ENCODE results near the gene SUCO. TPM values are rescaled to one million over a fixed set of nuclear protein-coding genes. Genes with fewer than 3 reads are reported as not detected.

SUCO gene
- total and polyA plus RNA-seq, 2 of the 4 experiments (the other 2 are of a cell fraction) = 11.4 to 21.5 TPM

DNA sequence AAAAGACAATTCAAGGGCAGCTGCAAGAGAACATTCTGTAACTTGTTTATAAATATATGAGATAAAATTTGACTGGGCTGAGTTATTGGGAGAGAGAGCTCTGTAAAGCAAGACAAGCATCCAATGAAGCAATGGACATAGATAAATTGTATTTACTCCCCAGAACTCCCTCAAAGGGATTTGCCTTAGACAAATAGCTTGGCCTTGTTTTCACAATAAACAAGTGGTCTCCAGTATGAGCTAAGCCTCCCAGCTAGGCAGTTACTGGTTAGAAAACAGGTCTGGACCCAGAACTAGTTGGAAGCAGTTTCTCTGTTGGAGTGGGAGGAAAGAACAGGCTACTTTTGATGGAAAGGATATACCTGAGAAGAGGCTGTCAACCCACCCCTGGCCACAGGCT is 25.2 kb upstream of the SUCO start:
- DNase-seq = no peak
- Histone ChIP-seq H3K36me3 (ENCODE audit: control insufficient read depth, insufficient read depth, low read length) (no peaks in the 10 kb centered on the region), H3K4me1 (ENCODE audit: control insufficient read depth, insufficient read depth, low read length) (no peaks in the 10 kb centered on the region), H2BK20ac (ENCODE audit: low read depth, low read length) (no peak overlapping the region), H2AFZ (replicated peaks; ENCODE audit: low read length, poor library complexity) (no peak overlapping the region), H2BK15ac (ENCODE audit: low read depth, low read length) (no peak overlapping the region), H3K18ac (ENCODE audit: low read depth, low read length) (no peak overlapping the region), H3K4me2 (ENCODE audit: low read depth, low read length) (no peak overlapping the region), H4K91ac (ENCODE audit: insufficient read depth, low read depth, low read length) (no peak overlapping the region), H4K5ac (ENCODE audit: low read depth, low read length) (no peak overlapping the region), H3K4ac (ENCODE audit: low read depth, low read length) (no peak overlapping the region), H2AK9ac (replicated peaks; ENCODE audit: low read depth, low read length, poor library complexity) (no peak overlapping the region), H2AK5ac (ENCODE audit: low read depth, low read length) (no peak overlapping the region), H3K23ac (ENCODE audit: low read depth, low read length) (no peak overlapping the region), H4K20me1 (ENCODE audit: insufficient read depth, low read length) (no peaks in the 10 kb centered on the region), H3K27me3 (ENCODE audit: control insufficient read depth, insufficient read depth, low read length) (peaks cover 15% of the 10 kb centered on the region), H4K8ac (ENCODE audit: low read depth in 2 of 2, low read length in 2 of 2) (no peak overlapping the region), H3K9me1 (ENCODE audit: insufficient read depth, low read length) (no peaks in the 10 kb centered on the region), H3K79me1 (ENCODE audit: low read depth in 1 of 2, low read length in 2 of 2) (no peaks in the 10 kb centered on the region), H3K14ac (replicated peaks; ENCODE audit: low read depth, low read length) (no peak overlapping the region), H3K9me3 (ENCODE audit: control insufficient read depth, insufficient read depth, low read length) (no peaks in the 10 kb centered on the region), H2BK120ac (ENCODE audit: low read depth, low read length) (no peak overlapping the region), H2BK5ac (ENCODE audit: low read depth, low read length, poor library complexity, severe bottlenecking) (no peak overlapping the region), H3K56ac (ENCODE audit: extremely low read depth, insufficient read depth, low read length) (no peak overlapping the region), H3K9ac (ENCODE audit: low read depth, low read length) (no peak overlapping the region), H3K4me3 (ENCODE audit: insufficient read depth, low read depth, low read length) (no peak overlapping the region), H3K27ac (ENCODE audit: insufficient read depth, low read length) (no peak overlapping the region)
- CTCF ChIA-PET = no interaction called here
- POLR2A ChIA-PET (ENCODE audit: unreplicated experiment) = no interaction called here
- intact Hi-C loops (cut with micrococcal nuclease) = no loop called here
- dilution Hi-C loops (cut with HindIII; ENCODE audit: low sequenced_read_pairs, unreplicated experiment) = no loop called here
- no peak for TF ChIP-seq MAZ (IDR thresholded peaks at IDR 0.05; ENCODE audit: borderline replicate concordance, low read depth, low read length)
- no peak for TF ChIP-seq CHD1 (IDR thresholded peaks at IDR 0.05; ENCODE audit: low read depth, low read length)
- no peak for TF ChIP-seq MAFK (IDR thresholded peaks at IDR 0.05; ENCODE audit: low read depth, low read length)
- TF ChIP-seq NFE2L2 (IDR thresholded peaks at IDR 0.05; ENCODE audit: low read depth, low read length) = no peak
- TF ChIP-seq CEBPB (IDR thresholded peaks at IDR 0.05; ENCODE audit: low read depth, low read length) = no peak
- TF ChIP-seq SMC3 (IDR thresholded peaks at IDR 0.05; ENCODE audit: low read depth, low read length) = no peak
- no peak for TF ChIP-seq MXI1 (IDR thresholded peaks at IDR 0.05; ENCODE audit: borderline replicate concordance, low read depth, low read length)
- no peak for TF ChIP-seq RFX5 (IDR thresholded peaks at IDR 0.05; ENCODE audit: low read depth, low read length)
- TF ChIP-seq, protein P1, sequence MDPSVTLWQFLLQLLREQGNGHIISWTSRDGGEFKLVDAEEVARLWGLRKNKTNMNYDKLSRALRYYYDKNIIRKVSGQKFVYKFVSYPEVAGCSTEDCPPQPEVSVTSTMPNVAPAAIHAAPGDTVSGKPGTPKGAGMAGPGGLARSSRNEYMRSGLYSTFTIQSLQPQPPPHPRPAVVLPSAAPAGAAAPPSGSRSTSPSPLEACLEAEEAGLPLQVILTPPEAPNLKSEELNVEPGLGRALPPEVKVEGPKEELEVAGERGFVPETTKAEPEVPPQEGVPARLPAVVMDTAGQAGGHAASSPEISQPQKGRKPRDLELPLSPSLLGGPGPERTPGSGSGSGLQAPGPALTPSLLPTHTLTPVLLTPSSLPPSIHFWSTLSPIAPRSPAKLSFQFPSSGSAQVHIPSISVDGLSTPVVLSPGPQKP (IDR thresholded peaks at IDR 0.05; ENCODE audit: borderline replicate concordance, low read depth, low read length) = no peak
- no peak for TF ChIP-seq RCOR1 (IDR thresholded peaks at IDR 0.05; ENCODE audit: insufficient replicate concordance, low read length)
- no peak for TF ChIP-seq POLR2A (IDR thresholded peaks at IDR 0.05; ENCODE audit: low read depth, low read length)
- TF ChIP-seq, protein P2, sequence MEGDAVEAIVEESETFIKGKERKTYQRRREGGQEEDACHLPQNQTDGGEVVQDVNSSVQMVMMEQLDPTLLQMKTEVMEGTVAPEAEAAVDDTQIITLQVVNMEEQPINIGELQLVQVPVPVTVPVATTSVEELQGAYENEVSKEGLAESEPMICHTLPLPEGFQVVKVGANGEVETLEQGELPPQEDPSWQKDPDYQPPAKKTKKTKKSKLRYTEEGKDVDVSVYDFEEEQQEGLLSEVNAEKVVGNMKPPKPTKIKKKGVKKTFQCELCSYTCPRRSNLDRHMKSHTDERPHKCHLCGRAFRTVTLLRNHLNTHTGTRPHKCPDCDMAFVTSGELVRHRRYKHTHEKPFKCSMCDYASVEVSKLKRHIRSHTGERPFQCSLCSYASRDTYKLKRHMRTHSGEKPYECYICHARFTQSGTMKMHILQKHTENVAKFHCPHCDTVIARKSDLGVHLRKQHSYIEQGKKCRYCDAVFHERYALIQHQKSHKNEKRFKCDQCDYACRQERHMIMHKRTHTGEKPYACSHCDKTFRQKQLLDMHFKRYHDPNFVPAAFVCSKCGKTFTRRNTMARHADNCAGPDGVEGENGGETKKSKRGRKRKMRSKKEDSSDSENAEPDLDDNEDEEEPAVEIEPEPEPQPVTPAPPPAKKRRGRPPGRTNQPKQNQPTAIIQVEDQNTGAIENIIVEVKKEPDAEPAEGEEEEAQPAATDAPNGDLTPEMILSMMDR (conservative IDR thresholded peaks at IDR 0.05; ENCODE audit: low read depth, low read length) = no peak
- TF ChIP-seq, protein P3, sequence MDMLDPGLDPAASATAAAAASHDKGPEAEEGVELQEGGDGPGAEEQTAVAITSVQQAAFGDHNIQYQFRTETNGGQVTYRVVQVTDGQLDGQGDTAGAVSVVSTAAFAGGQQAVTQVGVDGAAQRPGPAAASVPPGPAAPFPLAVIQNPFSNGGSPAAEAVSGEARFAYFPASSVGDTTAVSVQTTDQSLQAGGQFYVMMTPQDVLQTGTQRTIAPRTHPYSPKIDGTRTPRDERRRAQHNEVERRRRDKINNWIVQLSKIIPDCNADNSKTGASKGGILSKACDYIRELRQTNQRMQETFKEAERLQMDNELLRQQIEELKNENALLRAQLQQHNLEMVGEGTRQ (IDR thresholded peaks at IDR 0.05; ENCODE audit: low read depth, low read length) = no peak
- no peak for TF ChIP-seq FOS (IDR thresholded peaks at IDR 0.05; ENCODE audit: low read depth, low read length)
- no peak for TF ChIP-seq RAD21 (IDR thresholded peaks at IDR 0.05; ENCODE audit: low read length)
- no peak for TF ChIP-seq BHLHE40 (IDR thresholded peaks at IDR 0.05; ENCODE audit: low read depth, low read length)
- BruUV-seq (replicated peaks) = no TSS peak
- in situ Hi-C loops (cut with MboI; ENCODE audit: low sequenced_read_pairs) = no loop called here
- ATAC-seq (ENCODE audit: low read depth) = no peak

Data from IMR-90 (cell line).